Measurements from ENCODE around the gene MAP1B. TPM values are rescaled to one million over a fixed set of nuclear protein-coding genes. Genes with fewer than 3 reads are reported as not detected.
A peak's percentile ranks its signal among the peaks of the same experiment; 100 is the strongest.

Gene MAP1B
- total RNA-seq, 4 donors from 2014 or later: 44.2 to 120 (median 83.4) TPM

DNA sequence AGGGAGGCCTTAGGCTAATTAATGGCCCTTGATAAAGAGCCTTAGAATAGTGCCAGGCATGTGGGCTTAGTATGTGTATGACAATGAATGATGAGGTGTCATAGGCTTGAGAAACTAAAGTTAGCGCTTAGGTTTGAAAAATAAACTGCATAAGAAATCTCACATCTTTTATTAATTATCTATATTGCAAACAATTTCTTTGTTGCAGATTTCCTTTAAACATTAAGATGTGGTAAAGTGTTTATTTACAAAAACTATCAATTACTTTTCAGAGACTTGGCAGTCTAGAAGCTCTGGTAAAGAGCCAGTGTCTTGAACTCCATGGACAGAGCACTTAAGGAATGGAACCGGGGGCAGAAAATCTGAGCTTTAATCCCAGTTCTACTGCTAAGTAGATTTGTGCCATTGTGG lies 23.1 kb downstream of the MAP1B start:
- in situ Hi-C loops (cut with MboI; ENCODE audit: low sequenced_read_pairs in 4 of 4) (loop anchor here in 3 of 4 donors (10.0 to 25.0 kb wide), 3 partner anchors 174 to 682 kb away; partner anchors contain the start of gene TNPO1 (in 1 of the 3)), intact Hi-C loops (cut with DNase I; ENCODE audit: low total_unique reads) (loop anchor here (10.0 kb wide), 1 partner anchor 114 kb away; no protein-coding TSS in a partner anchor)
- no peaks in the 10 kb centered on the region for H3K9me3 ChIP-seq
- ATAC-seq (no peak), DNase-seq (no peak)
- H3K36me3 ChIP-seq: no peaks in the 10 kb centered on the region
- H3K4me1 ChIP-seq: peaks cover 0 to under 1% of the 10 kb centered on the region in 2 donors
- no peak overlapping the region for H3K27ac ChIP-seq
- H3K27me3 ChIP-seq: no peaks in the 10 kb centered on the region
- H3K4me3 ChIP-seq: no peak overlapping the region
- TF ChIP-seq, protein P1, sequence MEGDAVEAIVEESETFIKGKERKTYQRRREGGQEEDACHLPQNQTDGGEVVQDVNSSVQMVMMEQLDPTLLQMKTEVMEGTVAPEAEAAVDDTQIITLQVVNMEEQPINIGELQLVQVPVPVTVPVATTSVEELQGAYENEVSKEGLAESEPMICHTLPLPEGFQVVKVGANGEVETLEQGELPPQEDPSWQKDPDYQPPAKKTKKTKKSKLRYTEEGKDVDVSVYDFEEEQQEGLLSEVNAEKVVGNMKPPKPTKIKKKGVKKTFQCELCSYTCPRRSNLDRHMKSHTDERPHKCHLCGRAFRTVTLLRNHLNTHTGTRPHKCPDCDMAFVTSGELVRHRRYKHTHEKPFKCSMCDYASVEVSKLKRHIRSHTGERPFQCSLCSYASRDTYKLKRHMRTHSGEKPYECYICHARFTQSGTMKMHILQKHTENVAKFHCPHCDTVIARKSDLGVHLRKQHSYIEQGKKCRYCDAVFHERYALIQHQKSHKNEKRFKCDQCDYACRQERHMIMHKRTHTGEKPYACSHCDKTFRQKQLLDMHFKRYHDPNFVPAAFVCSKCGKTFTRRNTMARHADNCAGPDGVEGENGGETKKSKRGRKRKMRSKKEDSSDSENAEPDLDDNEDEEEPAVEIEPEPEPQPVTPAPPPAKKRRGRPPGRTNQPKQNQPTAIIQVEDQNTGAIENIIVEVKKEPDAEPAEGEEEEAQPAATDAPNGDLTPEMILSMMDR (IDR thresholded peaks at IDR 0.05 in 4 of 5, conservative IDR thresholded peaks at IDR 0.05 in 1 of 5): no peak
- no peak for TF ChIP-seq POLR2A (IDR thresholded peaks at IDR 0.05)

DNA sequence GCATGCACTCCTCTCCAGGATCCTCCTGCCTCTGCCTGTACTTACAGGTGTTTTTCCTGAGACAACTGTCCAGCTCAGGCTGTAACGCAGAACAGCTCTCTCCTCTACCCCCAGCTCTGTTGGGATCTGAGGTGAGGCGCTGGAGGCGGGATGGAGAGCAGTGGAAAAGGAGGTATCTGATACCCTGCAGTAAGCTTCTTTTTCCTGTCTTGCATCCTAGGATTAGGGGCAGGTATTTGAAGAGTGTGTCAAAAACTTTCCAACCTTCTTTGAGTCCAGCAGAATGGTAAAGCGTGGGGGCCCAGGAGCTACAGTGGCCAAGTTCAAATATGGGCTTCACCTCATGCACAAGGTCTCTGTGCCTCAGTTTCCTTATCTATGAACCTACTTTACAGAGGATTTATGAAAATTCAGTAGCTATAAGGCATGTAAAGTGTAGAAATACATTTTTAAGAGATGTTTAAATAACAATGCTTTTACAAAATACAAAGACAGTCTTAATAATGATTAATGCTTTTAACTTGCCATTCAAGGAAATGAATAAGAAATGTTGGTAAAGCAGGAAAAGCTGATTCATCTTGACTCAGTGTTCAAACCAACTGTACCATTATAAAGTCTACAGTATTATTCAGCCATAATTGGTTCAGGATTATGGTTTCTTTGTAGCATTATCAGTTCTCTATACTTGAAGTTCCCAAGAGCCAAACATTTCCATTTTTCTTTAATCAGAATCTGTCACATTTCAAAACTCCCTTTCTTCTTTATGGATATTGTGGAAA lies 26.1 kb downstream of the MAP1B start:
- Histone ChIP-seq H3K4me3 (no peak overlapping the region), H3K36me3 (no peaks in the 10 kb centered on the region), H3K4me1 (no peaks in the 10 kb centered on the region), H3K9me3 (no peaks in the 10 kb centered on the region), H3K27ac (no peak overlapping the region), H3K27me3 (no peaks in the 10 kb centered on the region)
- in situ Hi-C loops (cut with MboI; ENCODE audit: low sequenced_read_pairs in 4 of 4): loop anchor here in 3 of 4 donors (10.0 to 25.0 kb wide), 3 partner anchors 171 to 679 kb away; partner anchors contain the start of gene TNPO1 (in 1 of the 3)
- intact Hi-C loops (cut with DNase I; ENCODE audit: low total_unique reads): loop anchor here (10.0 kb wide), 1 partner anchor 111 kb away; no protein-coding TSS in a partner anchor
- no peak for DNase-seq
- TF ChIP-seq POLR2A (IDR thresholded peaks at IDR 0.05): no peak
- TF ChIP-seq, protein P1 (IDR thresholded peaks at IDR 0.05 in 4 of 5, conservative IDR thresholded peaks at IDR 0.05 in 1 of 5): no peak
- no peak for ATAC-seq

DNA sequence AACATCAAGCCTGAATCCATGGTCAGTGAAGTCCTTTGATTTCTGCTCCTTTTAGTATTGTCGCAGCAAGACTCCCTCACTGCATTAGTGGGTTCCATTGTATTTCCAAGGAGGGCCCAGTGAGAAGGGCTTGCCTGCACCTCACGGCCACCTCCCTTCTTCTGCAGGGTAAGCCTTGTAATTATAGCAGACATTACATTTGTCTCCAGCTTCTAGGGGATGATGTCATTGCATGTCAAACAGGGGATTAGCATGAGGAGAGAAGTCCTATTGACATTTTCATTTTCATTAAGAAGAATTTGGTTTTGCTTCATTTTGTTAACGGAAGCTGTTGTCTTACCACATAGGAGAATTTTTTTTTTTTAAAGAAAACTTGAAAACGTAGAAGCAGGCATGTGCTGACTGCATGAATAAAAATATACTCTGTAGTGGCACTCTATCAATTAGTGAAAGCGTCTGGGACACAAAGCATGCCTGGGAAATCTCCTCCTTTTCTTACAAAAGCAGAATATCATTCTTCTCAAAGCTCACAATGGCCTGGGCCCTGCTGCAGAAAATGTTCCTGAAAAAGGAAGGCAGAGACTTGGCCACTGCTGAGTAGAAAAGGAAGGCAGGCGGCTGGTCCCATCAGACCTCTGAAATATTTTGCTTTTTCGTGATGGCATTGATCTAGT lies 27.1 kb downstream of the MAP1B start:
- TF ChIP-seq POLR2A (IDR thresholded peaks at IDR 0.05): no peak
- TF ChIP-seq, protein P1 (IDR thresholded peaks at IDR 0.05 in 4 of 5, conservative IDR thresholded peaks at IDR 0.05 in 1 of 5): no peak
- DNase-seq (no peak), ATAC-seq (no peak)
- Histone ChIP-seq H3K27ac (no peak overlapping the region), H3K36me3 (no peaks in the 10 kb centered on the region), H3K4me1 (no peaks in the 10 kb centered on the region), H3K9me3 (no peaks in the 10 kb centered on the region), H3K4me3 (no peak overlapping the region), H3K27me3 (no peaks in the 10 kb centered on the region)
- in situ Hi-C loops (cut with MboI; ENCODE audit: low sequenced_read_pairs in 4 of 4): loop anchor here in 3 of 4 donors (10.0 to 25.0 kb wide), 3 partner anchors 170 to 678 kb away; partner anchors contain the start of gene TNPO1 (in 1 of the 3)
- intact Hi-C loops (cut with DNase I; ENCODE audit: low total_unique reads): loop anchor here (10.0 kb wide), 1 partner anchor 110 kb away; no protein-coding TSS in a partner anchor

DNA sequence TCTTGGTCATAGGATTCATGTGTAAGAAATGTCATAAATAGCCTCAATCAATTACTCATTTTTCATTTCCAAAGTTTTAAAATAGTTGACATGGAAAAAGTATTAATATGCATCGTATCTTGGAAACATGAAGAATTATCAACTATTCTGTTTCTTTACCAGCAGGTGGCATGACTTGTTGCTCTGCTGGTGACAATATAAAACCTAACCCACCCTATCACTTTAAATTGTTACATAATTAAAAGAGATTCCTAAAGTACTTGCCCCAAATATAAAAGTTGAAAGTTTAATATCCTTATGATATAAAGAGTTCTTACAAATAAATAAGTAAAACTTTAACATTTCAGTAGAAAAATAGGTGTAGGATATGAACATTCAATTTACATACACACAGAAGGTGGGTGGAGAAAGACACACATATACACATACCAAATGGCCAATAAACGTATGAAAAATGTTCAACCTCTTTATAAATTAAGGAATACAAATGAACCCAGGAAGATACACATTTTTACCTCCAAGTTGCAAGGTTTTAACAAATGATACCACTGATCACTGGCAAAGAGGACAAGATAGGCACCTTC lies 30.6 kb downstream of the MAP1B start:
- H3K27ac ChIP-seq: peak overlapping the region in 1 of 4 donors; percentile 28
- intact Hi-C loops (cut with DNase I; ENCODE audit: low total_unique reads) (loop anchor here (1.0 to 10.0 kb wide), 2 partner anchors 107 to 170 kb away; no protein-coding TSS in a partner anchor), in situ Hi-C loops (cut with MboI; ENCODE audit: low sequenced_read_pairs in 4 of 4) (loop anchor here (5.0 to 25.0 kb wide), 5 partner anchors 167 to 674 kb away; partner anchors contain the start of gene TNPO1 (in 1 of the 4))
- no peaks in the 10 kb centered on the region for H3K36me3 ChIP-seq
- no peaks in the 10 kb centered on the region for H3K27me3 ChIP-seq
- H3K9me3 ChIP-seq: no peaks in the 10 kb centered on the region
- peaks cover 0 to 4% of the 10 kb centered on the region in 2 donors for H3K4me1 ChIP-seq
- H3K4me3 ChIP-seq: no peak overlapping the region
- no peak for DNase-seq
- TF ChIP-seq, protein P1 (IDR thresholded peaks at IDR 0.05 in 4 of 5, conservative IDR thresholded peaks at IDR 0.05 in 1 of 5): peak in 4 of 5 experiments; percentile 50 to 63 (median 61)
- TF ChIP-seq POLR2A (IDR thresholded peaks at IDR 0.05): no peak
- ATAC-seq: peak in 1 of 2 donors; percentile 59
